ENCODE data around the gene SLC35D1.
"Not testable (repeated sequence)": the region's sequence is repeated elsewhere in the genome, so short reads cannot be mapped to it uniquely, and the experiment has no call there.

Gene SLC35D1

GRCh38 chr1:66982561-66983260, 71.2 kb downstream of the SLC35D1 start:
- peaks cover 41% of the 10 kb centered on the region for H3K36me3 ChIP-seq (replicated peaks; ENCODE audit: low read depth, low read length)
- H3K79me2 ChIP-seq (ENCODE audit: low read length), result no peaks in the 10 kb centered on the region
- H3K4me3 ChIP-seq (ENCODE audit: low read length), result no peak overlapping the region
- peaks cover 22% of the 10 kb centered on the region; the same call in 1 of the 2 replicates for H4K20me1 ChIP-seq (ENCODE audit: insufficient read depth, low read length)
- peak overlapping the region; percentile 55 for H3K4me2 ChIP-seq (ENCODE audit: low read length)
- H2AFZ ChIP-seq (ENCODE audit: low read depth, low read length), result no peak overlapping the region
- H3K4me1 ChIP-seq (ENCODE audit: low read length), result peaks cover 48% of the 10 kb centered on the region
- H3K9ac ChIP-seq (ENCODE audit: low read length), result no peak overlapping the region
- TF ChIP-seq EZH2phosphoT487 (IDR thresholded peaks at IDR 0.05; ENCODE audit: low read depth) (no peak), CTCF (IDR thresholded peaks at IDR 0.05; ENCODE audit: low read depth, low read length) (no peak)
- no peaks in the 10 kb centered on the region for H3K27me3 ChIP-seq (ENCODE audit: low read depth, low read length)
- no peaks in the 10 kb centered on the region for H3K9me3 ChIP-seq (ENCODE audit: insufficient read depth, low read length)
- H3K27ac ChIP-seq (ENCODE audit: low read length), result no peak overlapping the region

GRCh38 chr1:66981679-66982078, 72.3 kb downstream of the SLC35D1 start:
- TF ChIP-seq EZH2phosphoT487 (IDR thresholded peaks at IDR 0.05; ENCODE audit: low read depth) (no peak), CTCF (IDR thresholded peaks at IDR 0.05; ENCODE audit: low read depth, low read length) (no peak)
- Histone ChIP-seq H3K4me1 (ENCODE audit: low read length) (peaks cover 48% of the 10 kb centered on the region), H3K36me3 (replicated peaks; ENCODE audit: low read depth, low read length) (peaks cover 36% of the 10 kb centered on the region), H4K20me1 (ENCODE audit: insufficient read depth, low read length) (peaks cover 22% of the 10 kb centered on the region; the same call in 1 of the 2 replicates), H3K27me3 (ENCODE audit: low read depth, low read length) (no peaks in the 10 kb centered on the region), H2AFZ (ENCODE audit: low read depth, low read length) (no peak overlapping the region), H3K4me3 (ENCODE audit: low read length) (peak overlapping the region; percentile 55), H3K79me2 (ENCODE audit: low read length) (no peaks in the 10 kb centered on the region), H3K27ac (ENCODE audit: low read length) (no peak overlapping the region), H3K4me2 (ENCODE audit: low read length) (peak overlapping the region; percentile 55), H3K9me3 (ENCODE audit: insufficient read depth, low read length) (no peaks in the 10 kb centered on the region), H3K9ac (ENCODE audit: low read length) (no peak overlapping the region)

- Histone ChIP-seq H4K20me1 (ENCODE audit: insufficient read depth, low read length) (peaks cover 22% of the 10 kb centered on the region; the same call in 1 of the 2 replicates), H3K4me1 (ENCODE audit: low read length) (peaks cover 45% of the 10 kb centered on the region), H3K4me2 (ENCODE audit: low read length) (peak overlapping the region; percentile 55; the same call in 1 of the 2 replicates), H3K27me3 (ENCODE audit: low read depth, low read length) (no peaks in the 10 kb centered on the region), H3K9me3 (ENCODE audit: insufficient read depth, low read length) (no peaks in the 10 kb centered on the region), H3K27ac (ENCODE audit: low read length) (no peak overlapping the region), H3K4me3 (ENCODE audit: low read length) (no peak overlapping the region), H3K36me3 (replicated peaks; ENCODE audit: low read depth, low read length) (peaks cover 32% of the 10 kb centered on the region), H3K79me2 (ENCODE audit: low read length) (no peaks in the 10 kb centered on the region), H3K9ac (ENCODE audit: low read length) (no peak overlapping the region), H2AFZ (ENCODE audit: low read depth, low read length) (no peak overlapping the region)
- TF ChIP-seq EZH2phosphoT487 (IDR thresholded peaks at IDR 0.05; ENCODE audit: low read depth) (no peak), CTCF (IDR thresholded peaks at IDR 0.05; ENCODE audit: low read depth, low read length) (no peak)
Measured at GRCh38 chr1:66980745-66981367, 73.1 kb downstream of the SLC35D1 start.

- Histone ChIP-seq H3K4me1 (ENCODE audit: low read length) (peaks cover 34% of the 10 kb centered on the region), H3K36me3 (replicated peaks; ENCODE audit: low read depth, low read length) (peaks cover 25% of the 10 kb centered on the region), H4K20me1 (ENCODE audit: insufficient read depth, low read length) (peaks cover 13% of the 10 kb centered on the region; the same call in 1 of the 2 replicates)
- not testable (repeated sequence) for H3K9ac ChIP-seq (ENCODE audit: low read length); H3K9me3 ChIP-seq (ENCODE audit: insufficient read depth, low read length); H3K27me3 ChIP-seq (ENCODE audit: low read depth, low read length); H3K79me2 ChIP-seq (ENCODE audit: low read length); H2AFZ ChIP-seq (ENCODE audit: low read depth, low read length); H3K4me2 ChIP-seq (ENCODE audit: low read length); H3K27ac ChIP-seq (ENCODE audit: low read length); H3K4me3 ChIP-seq (ENCODE audit: low read length)
Measured at GRCh38 chr1:66979621-66980020, 74.3 kb downstream of the SLC35D1 start.

Data from OCI-LY3 (cell line).